Heart right ventricle (tissue), 16 donors: ENCODE measurements around the gene TSKS. TPM values are rescaled to one million over a fixed set of nuclear protein-coding genes. Genes with fewer than 3 reads are reported as not detected.
A peak's percentile ranks its signal among the peaks of the same experiment; 100 is the strongest.

Experiments used
- ATAC-seq, 8 donors: fragments of 200-7000 bp; cut with Tn5 transposase; one replicate each; pipeline ENCODE4 v1.9.1; 2020; ENCODE audit warnings: mild to moderate bottlenecking in 8 of 8, moderate library complexity in 8 of 8, moderate number of reproducible peaks in 1 of 8
- DNase-seq, 2 donors: peaks; one replicate each; pipeline ENCODE4 v3.0.0-alpha.2; 2020
- H3K27ac ChIP-seq, 10 donors: fragments of 200-600 bp; sonication (generic) in 2 of 10; one replicate each; pipeline versions ENCODE4 v1.5.0 to v1.8.0; 2020 to 2022; ENCODE audit warnings: mild to moderate bottlenecking in 3 of 10
- H3K27me3 ChIP-seq, 7 donors: fragments of 200-600 bp; one replicate each; pipeline ENCODE4 v1.8.0; 2021 to 2022; ENCODE audit warnings: mild to moderate bottlenecking in 2 of 7
- H3K36me3 ChIP-seq, 9 donors: fragments of 200-600 bp; sonication (generic) in 1 of 9; one replicate each; pipeline versions ENCODE4 v1.5.0 to v1.8.0; 2020 to 2022; ENCODE audit warnings: mild to moderate bottlenecking in 2 of 9
- H3K4me1 ChIP-seq, 9 donors: fragments of 200-600 bp; sonication (generic) in 1 of 9; one replicate each; pipeline versions ENCODE4 v1.5.0 to v1.8.0; 2020 to 2022; ENCODE audit warnings: mild to moderate bottlenecking in 4 of 9
- H3K4me3 ChIP-seq, 10 donors: fragments of 200-600 bp; sonication (generic) in 2 of 10; one replicate each; pipeline versions ENCODE4 v1.5.0 to v1.8.0; 2020 to 2022; ENCODE audit warnings: mild to moderate bottlenecking in 7 of 10, moderate library complexity in 2 of 10
- H3K9me3 ChIP-seq, 11 donors: fragments of 200-600 bp in 10 of 11; sonication (generic) in 2 of 11; one replicate each; pipeline versions ENCODE4 v1.5.0 to v1.8.0; 2013 to 2022; ENCODE audit warnings: mild to moderate bottlenecking in 2 of 11, control low read depth in 1 of 11, moderate library complexity in 1 of 11
- CTCF ChIP-seq, 9 donors: fragments of 200-600 bp; sonication (generic) in 2 of 9; IDR thresholded peaks; one replicate each; pipeline versions ENCODE4 v1.5.0 to v1.8.0; 2021 to 2022; ENCODE audit warnings: antibody characterized with exemption in 9 of 9, mild to moderate bottlenecking in 5 of 9, moderate library complexity in 1 of 9
- WGBS, 2 donors: extraction: QIAGEN DNeasy Blood & Tissue Kit; methylation state at CpG; one replicate each; pipeline ENCODE4 v1.1.7; 2013; ENCODE audit warnings: inconsistent platforms in 1 of 2; 5-methylcytosine and 5-hydroxymethylcytosine counted together
- intact Hi-C, 10 donors: fragments of 100-400 bp; cut with DNase I; formaldehyde crosslinking; loops; one replicate each; pipeline versions ENCODE4 v1.11.1 to v1.14.2; 2022
- polyA plus RNA-seq, 2 donors: library from polyadenylated mRNA; stranded (reverse); fragments of 200-250 nt; gene quantifications; one replicate each; pipeline ENCODE4 v1.2.3, GENCODE V29; 2013
- total RNA-seq, 10 donors: library from RNA; stranded (reverse); fragmentation: NEBNext Ultra II Directional in 3 of 10; extraction: Animal tissue kit (Norgen Biotek cat#: 25700) in 3 of 10; gene quantifications; one replicate each; pipeline versions ENCODE4 v1.2.1 to v1.2.4, GENCODE V29; 2021 to 2023
- donor health status: Arrhythmogenic right ventricular cardiomyopathy.
- donor health status: ischemic (EF 13 %, LVEDD 7.1; RV severe dilation, severe dysfunction).
- donor health status: healthy with polysubstance abuse.
- donor health status: DM: no; HTN: yes; CAD: no.
- donor health status: DM: no; HTN: no; CAD: no.
- donor health status: ischemic (EF 25% LVEDD 6.9; RV normal size, moderate dysfunction).
- donor health status: ischemic (EF 25% LVEDD 5.7; RV mildly dilated, moderate dysfunction).
- donor health status: healthy.
- donor health status: DM: yes; HTN: yes; CAD: no.
- donor health status: Ischemic cardiomyopathy.
- donor health status: ischemic (EF 35%, LVEDD 5.7; RV mildly dilated, moderate dysfunction).
- donor health status: nonischemic (EF 11% LVEDD 7.7; RV severe dilation, severe dysfunction).
- donor health status: DM: yes; HTN: yes; CAD: no.
- donor health status: PGD.
- donor health status: ischemic (EF 29% LVEDD 5.4; RV normal size, mild dysfunction).
- donor health status: nonischemic (EF 23%, LVEDD 6.1; RV moderate dilation, normal function).

The TSKS gene
- total and polyA plus RNA-seq, 12 donors = 0.15 to 3.4 (median 0.40) TPM; not detected in 2

GRCh38 chr19:49799798-49800376, 36.8 kb upstream of the TSKS start:
- no peak overlapping the region for H3K4me3 ChIP-seq
- DNase-seq (no peak), ATAC-seq (no peak)
- intact Hi-C loops = loop anchor here in 2 of 10 donors (5.0 to 10.0 kb wide), 2 partner anchors 113 to 115 kb away; partner anchors contain the start of gene ADM5 (in 2 of the 2)
- 94% methylated on average over 25 of the region's 25 CpGs for WGBS, 2 donors
- peaks cover 0 to 18% (median 5%) of the 10 kb centered on the region in 9 donors for H3K4me1 ChIP-seq
- H3K9me3 ChIP-seq = no peaks in the 10 kb centered on the region
- TF ChIP-seq CTCF (IDR thresholded peaks at IDR 0.05) = peak in 2 of 9 donors; percentile 15 to 19
- no peaks in the 10 kb centered on the region for H3K27me3 ChIP-seq
- H3K27ac ChIP-seq = no peak overlapping the region
- peaks cover 0 to 100% (median 56%) of the 10 kb centered on the region in 9 donors for H3K36me3 ChIP-seq

GRCh38 chr19:49799271-49799797, 36.2 kb upstream of the TSKS start:
- no peak for DNase-seq
- no peak overlapping the region for H3K4me3 ChIP-seq
- 93 to 94% methylated on average over 28 of the region's 28 CpGs for WGBS, 2 donors
- H3K27me3 ChIP-seq = no peaks in the 10 kb centered on the region
- no peak for TF ChIP-seq CTCF (IDR thresholded peaks at IDR 0.05)
- H3K4me1 ChIP-seq = peaks cover 0 to 18% (median 5%) of the 10 kb centered on the region in 9 donors
- H3K27ac ChIP-seq = no peak overlapping the region
- no peaks in the 10 kb centered on the region for H3K9me3 ChIP-seq
- ATAC-seq = no peak
- intact Hi-C loops = no loop called here
- H3K36me3 ChIP-seq = peaks cover 0 to 100% (median 61%) of the 10 kb centered on the region in 9 donors

GRCh38 chr19:49798574-49798973, 35.5 kb upstream of the TSKS start:
- DNase-seq (no peak), ATAC-seq (no peak)
- no peak overlapping the region for H3K27ac ChIP-seq
- H3K4me3 ChIP-seq = no peak overlapping the region
- 91 to 96% methylated on average over 11 of the region's 11 CpGs for WGBS, 2 donors
- TF ChIP-seq CTCF (IDR thresholded peaks at IDR 0.05) = no peak
- intact Hi-C loops = no loop called here
- peaks cover 0 to 100% (median 65%) of the 10 kb centered on the region in 9 donors for H3K36me3 ChIP-seq
- H3K27me3 ChIP-seq = no peaks in the 10 kb centered on the region
- H3K4me1 ChIP-seq = peaks cover 0 to 18% (median 5%) of the 10 kb centered on the region in 9 donors
- no peaks in the 10 kb centered on the region for H3K9me3 ChIP-seq

GRCh38 chr19:49795615-49796014, 32.5 kb upstream of the TSKS start:
- Histone ChIP-seq H3K4me1 (peaks cover 0 to 11% (median 6%) of the 10 kb centered on the region in 9 donors), H3K27me3 (no peaks in the 10 kb centered on the region), H3K9me3 (no peaks in the 10 kb centered on the region), H3K36me3 (peaks cover 0 to 98% (median 66%) of the 10 kb centered on the region in 9 donors), H3K4me3 (no peak overlapping the region), H3K27ac (no peak overlapping the region)
- no peak for TF ChIP-seq CTCF (IDR thresholded peaks at IDR 0.05)
- 90 to 93% methylated on average over 20 of the region's 20 CpGs for WGBS, 2 donors
- DNase-seq (no peak), ATAC-seq (no peak)
- intact Hi-C loops = no loop called here
